Kidney epithelial cell (primary cell): ENCODE measurements around the gene CTU1. TPM values are rescaled to one million over a fixed set of nuclear protein-coding genes. Genes with fewer than 3 reads are reported as not detected.

ENCODE experiments used
- DNase-seq: peaks from one replicate; pipeline ENCODE4 v3.0.0-alpha.2; 2010; ENCODE audit warnings: low read depth
- H3K27me3 ChIP-seq: 2 replicates; pipeline ENCODE4 v1.6.0; 2011; ENCODE audit warnings: low read length; ENCODE audit not compliant: control insufficient read depth, insufficient read depth
- H3K36me3 ChIP-seq: 2 replicates; pipeline ENCODE4 v1.5.1; 2011; ENCODE audit warnings: low read length; ENCODE audit not compliant: control insufficient read depth, insufficient read depth
- H3K4me3 ChIP-seq: 2 replicates; pipeline ENCODE4 v1.5.1; 2011; ENCODE audit warnings: low read depth, mild to moderate bottlenecking, control low read depth, low read length
- CTCF ChIP-seq: IDR thresholded peaks from 2 replicates; pipeline ENCODE4 v1.5.1; 2011; ENCODE audit warnings: mild to moderate bottlenecking, moderate library complexity, low read length, control low read depth, inconsistent platforms; ENCODE audit not compliant: insufficient read depth, poor library complexity, severe bottlenecking
- total RNA-seq: library from RNA; depleted of rRNA; stranded (reverse); fragments of >200 nt; gene quantifications from 2 replicates; pipeline ENCODE4 v1.2.3, GENCODE V29; 2015

Gene CTU1
- total RNA-seq, 1 donor from 2014 or later: 23.6 TPM

- TF ChIP-seq CTCF: no peak
- Histone ChIP-seq H3K36me3 (no peaks in the 10 kb centered on the region), H3K27me3 (no peaks in the 10 kb centered on the region), H3K4me3 (no peak overlapping the region)
- no peak for DNase-seq
These were observed 33.0 kb upstream of the CTU1 start for GRCh38 chr19:51141181-51141580.

GRCh38 chr19:51140441-51140840 is 32.2 kb upstream of the CTU1 start:
- no peaks in the 10 kb centered on the region for H3K27me3 ChIP-seq
- no peak for DNase-seq
- no peaks in the 10 kb centered on the region for H3K36me3 ChIP-seq
- no peak for TF ChIP-seq CTCF
- H3K4me3 ChIP-seq: no peak overlapping the region

GRCh38 chr19:51139299-51140014 is 31.2 kb upstream of the CTU1 start:
- no peak for TF ChIP-seq CTCF

GRCh38 chr19:51138549-51138979 is 30.4 kb upstream of the CTU1 start:
- Histone ChIP-seq H3K4me3 (no peak overlapping the region), H3K27me3 (no peaks in the 10 kb centered on the region), H3K36me3 (no peaks in the 10 kb centered on the region)
- no peak for TF ChIP-seq CTCF
- no peak for DNase-seq

More at GRCh38 chr19:51139299-51140014, 31.2 kb upstream of the CTU1 start:
- no peak for DNase-seq
- no peaks in the 10 kb centered on the region for H3K27me3 ChIP-seq
- H3K36me3 ChIP-seq: no peaks in the 10 kb centered on the region
- no peak overlapping the region for H3K4me3 ChIP-seq

- DNase-seq: no peak
- Histone ChIP-seq H3K36me3 (no peaks in the 10 kb centered on the region), H3K27me3 (no peaks in the 10 kb centered on the region), H3K4me3 (no peak overlapping the region)
- no peak for TF ChIP-seq CTCF
These were observed 29.7 kb upstream of the CTU1 start for GRCh38 chr19:51137792-51138425.
